IPS-20b (cell line): ENCODE measurements around the gene SCO2.

Experiments
- H3K27ac ChIP-seq: one replicate; pipeline ENCODE4 v1.5.1; 2013; ENCODE audit warnings: low read length
- H3K27me3 ChIP-seq: 2 replicates; pipeline ENCODE4 v1.6.1; 2013; ENCODE audit warnings: mild to moderate bottlenecking, low read length, inconsistent platforms; ENCODE audit not compliant: insufficient read depth
- H3K36me3 ChIP-seq: 2 replicates; pipeline ENCODE4 v1.6.1; 2013; ENCODE audit warnings: low read depth, mild to moderate bottlenecking, inconsistent platforms, low read length, moderate library complexity; ENCODE audit not compliant: insufficient read depth
- H3K4me1 ChIP-seq: 2 replicates; pipeline ENCODE4 v1.6.1; 2013; ENCODE audit warnings: mild to moderate bottlenecking, control low read depth, inconsistent platforms, low read length, moderate library complexity; ENCODE audit not compliant: insufficient read depth
- H3K4me3 ChIP-seq: 2 replicates; pipeline ENCODE4 v1.5.1; 2013; ENCODE audit warnings: mild to moderate bottlenecking, low read length, inconsistent platforms
- H3K9ac ChIP-seq: 2 replicates; pipeline ENCODE4 v1.6.1; 2013; ENCODE audit warnings: low read depth, mild to moderate bottlenecking, inconsistent platforms, low read length, moderate library complexity
- H3K9me3 ChIP-seq: 2 replicates; pipeline ENCODE4 v1.6.1; 2013; ENCODE audit warnings: mild to moderate bottlenecking, low read depth, low read length, inconsistent platforms; ENCODE audit not compliant: insufficient read depth

Gene SCO2

DNA sequence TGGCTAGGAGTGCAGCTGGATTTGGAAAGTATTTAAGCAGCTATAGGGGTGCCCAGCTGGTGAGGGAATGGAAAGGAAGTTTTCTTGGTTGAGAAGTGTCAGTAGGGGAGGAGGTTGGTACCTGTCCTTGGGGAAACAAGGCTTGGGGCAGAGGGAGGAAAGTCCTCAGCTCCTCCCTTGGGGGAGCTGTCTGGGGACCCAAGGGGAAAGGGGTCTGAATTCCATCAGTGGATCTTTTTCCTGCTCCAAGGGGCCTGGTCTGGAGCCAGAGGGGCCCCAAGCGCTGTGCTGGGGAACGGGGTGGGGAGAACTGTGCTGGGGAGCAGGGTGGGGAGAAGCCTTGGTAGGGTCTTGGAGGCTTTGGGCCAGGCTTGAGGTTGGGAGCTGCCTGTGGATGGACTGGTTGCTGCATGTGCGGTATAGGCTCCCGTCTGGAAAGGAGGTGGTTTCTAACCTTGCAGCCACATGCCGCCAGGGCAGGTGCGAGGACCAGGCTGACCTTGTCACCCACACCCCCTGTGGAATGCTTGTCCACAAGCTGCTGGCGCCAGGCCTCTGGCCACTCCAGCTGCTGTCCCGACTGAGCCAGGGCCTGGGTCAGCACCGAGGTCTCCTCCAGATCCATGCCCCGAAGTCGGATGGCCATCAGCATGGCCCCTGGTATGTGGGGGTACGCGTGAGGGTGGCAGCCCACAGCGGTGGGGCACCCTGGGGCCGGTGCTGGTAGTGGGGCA is 3.5 kb upstream of the SCO2 start:
- Histone ChIP-seq H3K9ac (no peak overlapping the region), H3K9me3 (no peaks in the 10 kb centered on the region), H3K36me3 (peaks cover 7% of the 10 kb centered on the region; the same call in 1 of the 2 replicates), H3K27ac (no peak overlapping the region), H3K27me3 (peaks cover 75% of the 10 kb centered on the region), H3K4me1 (peaks cover 3% of the 10 kb centered on the region; the same call in 1 of the 2 replicates), H3K4me3 (no peak overlapping the region)

DNA sequence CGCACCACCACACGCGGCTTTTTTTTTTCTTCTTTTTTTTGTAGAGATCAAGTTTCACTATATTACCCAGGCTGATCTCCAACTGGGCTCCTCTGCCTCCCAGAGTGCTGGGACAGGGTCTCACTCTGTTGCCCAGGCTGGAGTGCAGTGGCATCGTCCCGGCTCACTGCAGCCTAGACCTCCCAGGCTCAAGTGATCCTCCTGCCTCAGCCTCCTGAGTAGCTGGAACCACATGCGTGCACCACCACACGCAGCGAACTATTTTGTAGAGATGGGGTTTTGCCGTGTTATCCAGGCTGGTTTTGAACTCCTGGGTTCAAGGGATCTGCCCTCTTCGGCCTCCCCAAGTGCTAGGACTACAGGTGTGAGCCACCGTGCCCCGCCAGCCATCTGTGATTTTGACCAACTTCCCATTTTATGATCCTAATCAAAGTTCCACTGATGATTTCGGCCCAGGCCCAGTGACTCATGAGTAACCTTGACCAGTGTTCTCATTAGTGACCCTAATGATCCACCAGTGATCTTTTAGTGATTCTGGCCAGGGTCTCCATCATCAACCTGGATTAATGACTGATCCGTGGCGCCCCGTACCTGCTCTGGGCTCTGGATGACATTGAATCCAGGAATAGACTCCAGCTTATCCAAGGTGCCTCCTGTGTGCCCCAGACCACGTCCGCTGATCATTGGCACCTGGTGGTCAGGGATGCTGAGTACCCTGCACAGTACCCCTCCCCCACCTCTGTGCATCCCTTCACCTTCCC is 2.7 kb upstream of the SCO2 start:
- H3K9me3 ChIP-seq: no peaks in the 10 kb centered on the region
- peaks cover 67% of the 10 kb centered on the region for H3K27me3 ChIP-seq
- H3K27ac ChIP-seq: no peak overlapping the region
- no peak overlapping the region for H3K9ac ChIP-seq
- H3K4me3 ChIP-seq: no peak overlapping the region
- peaks cover 3% of the 10 kb centered on the region; the same call in 1 of the 2 replicates for H3K4me1 ChIP-seq
- peaks cover 14% of the 10 kb centered on the region; the same call in 1 of the 2 replicates for H3K36me3 ChIP-seq

DNA sequence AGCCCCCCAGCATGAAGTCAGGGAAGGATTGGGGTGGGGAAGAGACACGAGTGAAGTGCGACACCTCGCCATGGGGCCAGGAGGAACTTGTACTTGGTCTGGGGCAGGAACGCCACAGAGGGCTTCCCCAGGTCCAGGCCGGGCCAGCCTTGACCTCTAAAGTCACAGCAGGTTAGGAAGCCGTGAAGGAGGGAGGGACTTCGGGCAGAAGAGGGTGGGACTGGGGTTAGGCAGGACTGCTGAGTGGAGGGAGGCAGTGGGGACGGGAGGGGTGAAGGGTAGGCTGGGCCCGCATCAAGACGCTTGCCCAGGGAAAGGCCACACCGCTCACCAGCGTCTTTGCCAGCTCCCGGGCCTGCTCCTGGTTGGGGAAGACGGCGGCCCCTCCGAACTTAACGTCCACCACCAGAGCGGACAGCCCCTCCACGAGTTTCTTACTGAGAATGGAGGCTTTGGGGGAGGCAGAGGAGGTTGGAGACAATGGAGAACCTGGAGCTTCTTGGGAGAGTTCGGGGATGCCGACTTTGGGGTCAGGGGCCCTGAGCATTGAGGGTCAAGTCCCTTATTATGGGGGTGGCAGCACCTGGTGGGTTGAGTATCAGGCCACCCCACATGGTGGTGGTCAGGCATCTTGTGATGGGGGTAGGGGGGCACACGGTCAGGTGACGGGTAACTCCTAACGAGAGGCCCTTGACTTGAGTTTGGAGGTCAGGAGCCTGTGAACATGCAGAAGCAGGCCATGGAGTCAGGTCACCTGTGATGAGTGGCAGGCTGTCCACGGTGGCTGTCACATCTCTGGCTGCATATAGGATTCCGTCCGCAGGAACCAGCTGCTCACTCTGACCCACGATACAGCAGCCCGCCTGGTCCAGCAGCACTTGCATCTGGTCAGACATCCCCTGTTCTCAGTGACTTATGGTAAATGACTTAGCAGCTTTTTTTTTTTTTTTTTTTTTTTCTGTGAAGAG is 1.7 kb upstream of the SCO2 start:
- no peak overlapping the region for H3K27ac ChIP-seq
- peaks cover 24% of the 10 kb centered on the region for H3K36me3 ChIP-seq
- no peaks in the 10 kb centered on the region for H3K9me3 ChIP-seq
- peak overlapping the region; percentile 64; the same call in 1 of the 2 replicates for H3K9ac ChIP-seq
- peak overlapping the region; percentile 77 for H3K4me3 ChIP-seq
- peaks cover 58% of the 10 kb centered on the region for H3K27me3 ChIP-seq
- peaks cover 3% of the 10 kb centered on the region; the same call in 1 of the 2 replicates for H3K4me1 ChIP-seq

DNA sequence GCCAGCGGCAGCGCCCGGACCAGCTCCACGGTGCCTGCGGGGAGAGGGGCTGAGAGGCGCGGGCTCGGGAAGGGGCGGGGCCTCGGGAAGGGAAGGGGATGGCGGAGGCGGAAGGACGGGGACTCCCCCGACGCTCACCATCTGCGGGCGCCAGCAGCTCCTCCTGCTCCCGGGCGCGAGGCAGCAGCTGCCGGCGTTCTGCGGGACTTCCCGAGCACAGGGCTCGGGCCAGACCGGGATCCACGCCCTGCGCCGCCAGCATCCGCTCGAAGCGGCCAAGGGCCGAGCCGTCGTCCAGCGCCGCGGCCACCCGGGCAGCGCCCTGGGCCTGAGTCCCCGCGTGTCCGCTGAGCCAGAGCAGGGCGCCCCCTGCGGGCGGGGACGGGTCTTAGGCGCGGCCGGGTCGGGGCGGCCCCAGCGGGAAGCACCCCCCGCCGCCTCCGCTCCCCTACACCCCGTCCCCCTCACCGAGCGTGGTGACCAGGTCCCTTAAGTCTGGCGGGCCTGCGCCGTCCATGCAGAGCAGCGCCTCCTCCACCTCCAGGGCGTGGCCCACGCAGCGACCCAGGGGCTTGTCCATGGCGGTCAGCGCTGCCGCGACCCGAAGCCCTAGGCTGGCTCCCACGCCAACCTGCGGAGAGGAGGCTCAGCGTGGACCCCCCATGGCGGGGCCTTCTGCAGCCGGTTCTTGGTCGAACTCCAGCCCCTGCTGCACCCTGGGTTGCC is 873 bp upstream of the SCO2 start:
- H3K4me1 ChIP-seq: peaks cover 3% of the 10 kb centered on the region; the same call in 1 of the 2 replicates
- H3K36me3 ChIP-seq: peaks cover 30% of the 10 kb centered on the region
- H3K9ac ChIP-seq: peak overlapping the region; percentile 64; the same call in 1 of the 2 replicates
- no peak overlapping the region for H3K27ac ChIP-seq
- no peaks in the 10 kb centered on the region for H3K9me3 ChIP-seq
- peaks cover 49% of the 10 kb centered on the region for H3K27me3 ChIP-seq
- peak overlapping the region; percentile 77 for H3K4me3 ChIP-seq

DNA sequence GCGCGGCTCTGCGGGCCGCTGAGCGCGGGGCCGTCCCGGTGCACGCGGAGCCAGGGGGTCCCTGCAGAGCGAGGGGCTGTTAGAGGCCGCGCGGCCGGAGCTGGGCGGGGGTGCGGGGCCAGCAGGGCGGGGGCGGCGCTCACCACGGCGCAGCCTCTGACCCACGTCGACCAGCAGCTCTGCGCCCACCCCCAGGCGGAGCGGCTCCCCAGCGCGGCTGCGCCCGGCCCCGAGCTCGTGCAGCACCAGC is 385 bp upstream of the SCO2 start:
- Histone ChIP-seq H3K9ac (peak overlapping the region; percentile 64; the same call in 1 of the 2 replicates), H3K27me3 (peaks cover 44% of the 10 kb centered on the region), H3K4me1 (peaks cover 3% of the 10 kb centered on the region; the same call in 1 of the 2 replicates), H3K9me3 (no peaks in the 10 kb centered on the region), H3K4me3 (peak overlapping the region; percentile 77; the same call in 1 of the 2 replicates), H3K36me3 (peaks cover 35% of the 10 kb centered on the region), H3K27ac (no peak overlapping the region)

- no peak overlapping the region for H3K27ac ChIP-seq
Measured at GRCh38 chr22:50524676-50525103, 708 bp downstream of the SCO2 start.

GRCh38 chr22:50523806-50524675 is 1.4 kb downstream of the SCO2 start:
- Histone ChIP-seq H3K4me3 (peak overlapping the region; percentile 77), H3K27ac (no peak overlapping the region), H3K9me3 (no peaks in the 10 kb centered on the region), H3K27me3 (peaks cover 27% of the 10 kb centered on the region), H3K9ac (0 out of 2 replicates have a peak overlapping the region, but pooled peaks have one; percentile 83), H3K4me1 (peaks cover 3% of the 10 kb centered on the region; the same call in 1 of the 2 replicates), H3K36me3 (peaks cover 44% of the 10 kb centered on the region)

More at GRCh38 chr22:50524676-50525103, 708 bp downstream of the SCO2 start:
- Histone ChIP-seq H3K4me3 (peak overlapping the region; percentile 77), H3K4me1 (peaks cover 3% of the 10 kb centered on the region; the same call in 1 of the 2 replicates), H3K9me3 (no peaks in the 10 kb centered on the region), H3K27me3 (peaks cover 33% of the 10 kb centered on the region), H3K36me3 (peaks cover 38% of the 10 kb centered on the region), H3K9ac (peak overlapping the region; percentile 83; the same call in 1 of the 2 replicates)

GRCh38 chr22:50523458-50523805 is 2.0 kb downstream of the SCO2 start:
- Histone ChIP-seq H3K4me1 (peaks cover 3% of the 10 kb centered on the region; the same call in 1 of the 2 replicates), H3K4me3 (no peak overlapping the region), H3K9ac (no peak overlapping the region), H3K36me3 (peaks cover 51% of the 10 kb centered on the region), H3K27me3 (peaks cover 21% of the 10 kb centered on the region), H3K27ac (no peak overlapping the region), H3K9me3 (no peaks in the 10 kb centered on the region)

- Histone ChIP-seq H3K4me3 (no peak overlapping the region), H3K9me3 (no peaks in the 10 kb centered on the region), H3K27ac (no peak overlapping the region), H3K27me3 (peaks cover 16% of the 10 kb centered on the region), H3K9ac (no peak overlapping the region), H3K4me1 (peaks cover 3% of the 10 kb centered on the region; the same call in 1 of the 2 replicates), H3K36me3 (peaks cover 56% of the 10 kb centered on the region)
Measured at GRCh38 chr22:50522806-50523438, 2.5 kb downstream of the SCO2 start.
